Stimulated activated naive CD8-positive, alpha-beta T cell treated with anti-CD3 and anti-CD28 coated beads, Interleukin-15, amount 100 ng/mL, for 72 hours (primary cell): ENCODE data around the gene KANSL1L.

Experiments
- ATAC-seq: fragments of 150-1000 bp; cut with Tn5 transposase; 2 replicates; pipeline ENCODE4 v1.10.0; 2021; ENCODE audit warnings: mild to moderate bottlenecking, moderate library complexity
- DNase-seq, 2 donors: peaks; one replicate each; pipeline ENCODE4 v3.0.0; 2021 to 2022
- H3K27ac Mint-ChIP-seq, 2 donors: one replicate each; pipeline ENCODE4 v1.8.0; 2022; ENCODE audit warnings: mild to moderate bottlenecking in 2 of 2, mixed read lengths in 2 of 2, moderate library complexity in 2 of 2
- H3K27me3 Mint-ChIP-seq: one replicate; pipeline ENCODE4 v1.8.0; 2022; ENCODE audit warnings: mixed read lengths
- H3K4me1 Mint-ChIP-seq: one replicate; pipeline ENCODE4 v1.8.0; 2022; ENCODE audit warnings: mild to moderate bottlenecking, mixed read lengths
- H3K4me3 Mint-ChIP-seq, 2 donors: one replicate each; pipeline ENCODE4 v1.8.0; 2022; ENCODE audit warnings: mild to moderate bottlenecking in 2 of 2, mixed read lengths in 2 of 2, moderate library complexity in 1 of 2
- H3K9me3 Mint-ChIP-seq, 2 donors: one replicate each; pipeline ENCODE4 v1.8.0; 2022; ENCODE audit warnings: mixed read lengths in 2 of 2

Gene KANSL1L

GRCh38 chr2:210002158-210003157 lies 168.8 kb downstream of the KANSL1L start, which contains the start of gene RPE:
Gene RPE (plus strand): TSS chr2:210002638. CDS start chr2:210002662, 24 bp downstream.
- Mint-ChIP-seq H3K27me3 (no peaks in the 10 kb centered on the region), H3K4me1 (peaks cover 56% of the 10 kb centered on the region), H3K9me3 (peaks cover 0 to 4% of the 10 kb centered on the region in 2 donors), H3K27ac (peak within 1 kb of the TSS; percentile 96 to 97), H3K4me3 (peak within 1 kb of the TSS; percentile 97 to 98)
- ATAC-seq (peak; percentile 98), DNase-seq (peak; percentile 94 to 96)

GRCh38 chr2:210000464-210001324 lies 170.5 kb downstream of the KANSL1L start:
- Mint-ChIP-seq H3K27ac (no peak overlapping the region), H3K4me1 (peaks cover 38% of the 10 kb centered on the region), H3K27me3 (no peaks in the 10 kb centered on the region), H3K4me3 (no peak overlapping the region), H3K9me3 (peaks cover 0 to 4% of the 10 kb centered on the region in 2 donors)
- ATAC-seq: no peak
- DNase-seq: no peak

- ATAC-seq (no peak), DNase-seq (no peak)
- Mint-ChIP-seq H3K27me3 (peaks cover 5% of the 10 kb centered on the region), H3K4me3 (no peak overlapping the region), H3K27ac (no peak overlapping the region), H3K9me3 (peaks cover 0 to 4% of the 10 kb centered on the region in 2 donors), H3K4me1 (peaks cover 20% of the 10 kb centered on the region)
Measured at GRCh38 chr2:209998596-209998995, 172.6 kb downstream of the KANSL1L start.

- Mint-ChIP-seq H3K27me3 (peaks cover 18% of the 10 kb centered on the region), H3K4me1 (no peaks in the 10 kb centered on the region), H3K4me3 (no peak overlapping the region), H3K9me3 (no peaks in the 10 kb centered on the region), H3K27ac (no peak overlapping the region)
- ATAC-seq: no peak
- DNase-seq: no peak
Measured at GRCh38 chr2:209993968-209994367, 177.2 kb downstream of the KANSL1L start.

GRCh38 chr2:209990838-209991237 lies 180.4 kb downstream of the KANSL1L start:
- peaks cover 18% of the 10 kb centered on the region for H3K27me3 Mint-ChIP-seq
- H3K4me3 Mint-ChIP-seq: no peak overlapping the region
- no peak for ATAC-seq
- no peaks in the 10 kb centered on the region for H3K4me1 Mint-ChIP-seq
- no peak for DNase-seq
- no peaks in the 10 kb centered on the region for H3K9me3 Mint-ChIP-seq
- H3K27ac Mint-ChIP-seq: no peak overlapping the region

- Mint-ChIP-seq H3K4me1 (no peaks in the 10 kb centered on the region), H3K27me3 (peaks cover 20% of the 10 kb centered on the region), H3K27ac (no peak overlapping the region), H3K4me3 (no peak overlapping the region), H3K9me3 (no peaks in the 10 kb centered on the region)
- ATAC-seq (no peak), DNase-seq (no peak)
Measured at GRCh38 chr2:209988010-209988409, 183.2 kb downstream of the KANSL1L start.

GRCh38 chr2:209986415-209986814 lies 184.8 kb downstream of the KANSL1L start:
- DNase-seq: no peak
- H3K4me1 Mint-ChIP-seq: no peaks in the 10 kb centered on the region
- no peak overlapping the region for H3K4me3 Mint-ChIP-seq
- no peaks in the 10 kb centered on the region for H3K9me3 Mint-ChIP-seq
- H3K27me3 Mint-ChIP-seq: peaks cover 20% of the 10 kb centered on the region
- no peak overlapping the region for H3K27ac Mint-ChIP-seq
- ATAC-seq: no peak

- Mint-ChIP-seq H3K4me1 (no peaks in the 10 kb centered on the region), H3K4me3 (no peak overlapping the region), H3K27me3 (peaks cover 18% of the 10 kb centered on the region), H3K27ac (no peak overlapping the region), H3K9me3 (no peaks in the 10 kb centered on the region)
- DNase-seq: no peak
- ATAC-seq: no peak
Measured at GRCh38 chr2:209985874-209986273, 185.3 kb downstream of the KANSL1L start.

GRCh38 chr2:209984291-209984690 lies 186.9 kb downstream of the KANSL1L start:
- Mint-ChIP-seq H3K9me3 (no peaks in the 10 kb centered on the region), H3K4me1 (no peaks in the 10 kb centered on the region), H3K4me3 (no peak overlapping the region), H3K27me3 (peaks cover 7% of the 10 kb centered on the region), H3K27ac (no peak overlapping the region)
- DNase-seq: no peak
- no peak for ATAC-seq

- Mint-ChIP-seq H3K27me3 (peaks cover 7% of the 10 kb centered on the region), H3K4me1 (no peaks in the 10 kb centered on the region), H3K27ac (no peak overlapping the region), H3K4me3 (no peak overlapping the region), H3K9me3 (no peaks in the 10 kb centered on the region)
- ATAC-seq (no peak), DNase-seq (no peak)
Measured at GRCh38 chr2:209977386-209978239, 193.6 kb downstream of the KANSL1L start.

- Mint-ChIP-seq H3K4me3 (no peak overlapping the region), H3K4me1 (no peaks in the 10 kb centered on the region), H3K9me3 (no peaks in the 10 kb centered on the region), H3K27ac (no peak overlapping the region), H3K27me3 (peaks cover 8% of the 10 kb centered on the region)
- DNase-seq (no peak), ATAC-seq (no peak)
Measured at GRCh38 chr2:209976698-209977385, 194.4 kb downstream of the KANSL1L start.

GRCh38 chr2:209974576-209974975 lies 196.6 kb downstream of the KANSL1L start:
- no peaks in the 10 kb centered on the region for H3K4me1 Mint-ChIP-seq
- H3K4me3 Mint-ChIP-seq: no peak overlapping the region
- DNase-seq (no peak), ATAC-seq (no peak)
- no peaks in the 10 kb centered on the region for H3K9me3 Mint-ChIP-seq
- H3K27me3 Mint-ChIP-seq: peaks cover 8% of the 10 kb centered on the region
- no peak overlapping the region for H3K27ac Mint-ChIP-seq

GRCh38 chr2:209973328-209973727 lies 197.9 kb downstream of the KANSL1L start:
- Mint-ChIP-seq H3K9me3 (no peaks in the 10 kb centered on the region), H3K4me3 (no peak overlapping the region)

More at GRCh38 chr2:209973328-209973727, 197.9 kb downstream of the KANSL1L start:
- no peak for DNase-seq
- Mint-ChIP-seq H3K4me1 (no peaks in the 10 kb centered on the region), H3K27ac (no peak overlapping the region), H3K27me3 (peaks cover 8% of the 10 kb centered on the region)
- ATAC-seq: peak; percentile 26
